ENCODE results near the gene GSTM5. TPM values are rescaled to one million over a fixed set of nuclear protein-coding genes. Genes with fewer than 3 reads are reported as not detected.
A peak's percentile ranks its signal among the peaks of the same experiment; 100 is the strongest.
"Not testable (repeated sequence)": the region's sequence is repeated elsewhere in the genome, so short reads cannot be mapped to it uniquely, and the experiment has no call there.

GSTM5 gene
- total RNA-seq, 4 donors from 2014 or later, result 0.38 to 2.6 (median 1.4) TPM; not detected in 1

DNA sequence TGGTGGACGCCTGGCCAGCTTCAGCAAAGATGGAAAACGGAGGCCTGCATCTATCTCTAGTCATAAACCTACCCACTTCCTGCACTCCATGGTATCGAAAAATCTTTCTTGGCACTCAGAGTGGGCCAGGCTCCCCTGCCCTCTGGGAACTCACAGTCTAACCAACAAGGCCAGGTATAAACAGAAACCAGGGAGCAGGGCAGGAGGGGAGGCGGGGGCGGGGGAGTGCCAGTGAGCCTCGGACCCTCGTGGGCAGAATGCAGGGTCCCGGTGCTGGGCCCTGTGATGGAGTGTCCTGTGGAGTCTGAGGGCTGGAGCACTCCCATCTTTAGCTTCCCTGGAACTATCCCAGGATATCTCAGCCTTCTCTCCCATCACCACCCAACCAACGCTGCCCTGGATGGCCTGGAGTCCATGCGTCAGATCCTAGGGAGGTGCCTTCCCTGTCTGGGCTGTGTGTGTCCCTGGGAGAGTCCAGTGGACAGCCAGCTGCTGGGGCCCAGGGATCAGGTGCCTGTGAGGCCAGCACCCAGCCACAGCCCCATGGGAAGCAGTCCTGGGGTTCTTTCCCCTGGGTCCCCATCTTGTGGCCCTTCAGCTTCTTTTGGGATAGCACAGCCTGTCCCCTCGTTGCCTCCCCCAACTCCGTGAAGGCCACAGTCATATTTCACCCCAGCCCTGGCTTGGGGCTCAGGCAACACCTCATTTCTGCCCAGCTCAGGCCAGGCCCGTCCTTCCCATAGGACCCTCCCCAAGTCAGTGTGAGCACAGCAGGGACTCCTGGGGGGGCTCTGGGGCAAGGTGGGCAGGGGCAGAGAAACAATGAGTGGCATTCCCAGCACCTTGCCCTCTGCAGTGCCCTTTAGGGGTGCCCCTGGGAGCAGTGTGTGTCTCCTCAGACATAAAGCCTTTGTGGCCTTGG, 52.8 kb downstream of the GSTM5 start:
- DNase-seq (ENCODE audit: low spot score in 2 of 2), result peak; percentile 41 to 56
- 100% methylated on average over 9 of the region's 13 CpGs for WGBS
- Histone ChIP-seq H3K27ac (no peak overlapping the region), H3K4me1 (peaks cover 8% of the 10 kb centered on the region), H3K27me3 (no peaks in the 10 kb centered on the region), H3K9me3 (no peaks in the 10 kb centered on the region), H3K36me3 (no peaks in the 10 kb centered on the region), H3K4me3 (no peak overlapping the region)
- TF ChIP-seq POLR2AphosphoS5 (IDR thresholded peaks at IDR 0.05), result no peak

DNA sequence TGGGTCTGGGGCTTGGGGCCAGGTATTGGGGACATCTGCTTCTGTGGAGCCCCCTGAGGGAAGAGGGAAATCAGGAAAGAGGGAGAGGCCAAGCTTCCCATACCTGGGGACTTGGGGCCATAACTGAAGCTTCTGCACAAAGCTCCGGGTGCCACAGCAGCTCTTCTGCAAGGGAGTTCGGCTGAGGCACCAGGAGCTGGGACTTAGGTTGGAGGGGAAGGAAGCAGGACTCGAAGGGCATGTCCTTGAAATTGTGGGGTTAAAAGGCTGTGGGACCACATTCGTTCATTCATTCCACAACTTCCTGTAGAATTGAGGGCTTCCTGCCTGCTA, 53.4 kb downstream of the GSTM5 start:
- Histone ChIP-seq H3K27me3 (no peaks in the 10 kb centered on the region), H3K4me3 (no peak overlapping the region), H3K36me3 (no peaks in the 10 kb centered on the region), H3K27ac (no peak overlapping the region), H3K4me1 (peaks cover 8% of the 10 kb centered on the region), H3K9me3 (no peaks in the 10 kb centered on the region)
- DNase-seq (ENCODE audit: low spot score in 2 of 2), result peak in 1 of 2 donors; percentile 32
- 72% methylated on average over 4 of the region's 4 CpGs for WGBS
- no peak for TF ChIP-seq EP300 (IDR thresholded peaks at IDR 0.05)
- TF ChIP-seq, protein P1, sequence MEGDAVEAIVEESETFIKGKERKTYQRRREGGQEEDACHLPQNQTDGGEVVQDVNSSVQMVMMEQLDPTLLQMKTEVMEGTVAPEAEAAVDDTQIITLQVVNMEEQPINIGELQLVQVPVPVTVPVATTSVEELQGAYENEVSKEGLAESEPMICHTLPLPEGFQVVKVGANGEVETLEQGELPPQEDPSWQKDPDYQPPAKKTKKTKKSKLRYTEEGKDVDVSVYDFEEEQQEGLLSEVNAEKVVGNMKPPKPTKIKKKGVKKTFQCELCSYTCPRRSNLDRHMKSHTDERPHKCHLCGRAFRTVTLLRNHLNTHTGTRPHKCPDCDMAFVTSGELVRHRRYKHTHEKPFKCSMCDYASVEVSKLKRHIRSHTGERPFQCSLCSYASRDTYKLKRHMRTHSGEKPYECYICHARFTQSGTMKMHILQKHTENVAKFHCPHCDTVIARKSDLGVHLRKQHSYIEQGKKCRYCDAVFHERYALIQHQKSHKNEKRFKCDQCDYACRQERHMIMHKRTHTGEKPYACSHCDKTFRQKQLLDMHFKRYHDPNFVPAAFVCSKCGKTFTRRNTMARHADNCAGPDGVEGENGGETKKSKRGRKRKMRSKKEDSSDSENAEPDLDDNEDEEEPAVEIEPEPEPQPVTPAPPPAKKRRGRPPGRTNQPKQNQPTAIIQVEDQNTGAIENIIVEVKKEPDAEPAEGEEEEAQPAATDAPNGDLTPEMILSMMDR (IDR thresholded peaks at IDR 0.05), result no peak
- no peak for TF ChIP-seq POLR2AphosphoS5 (IDR thresholded peaks at IDR 0.05)
- TF ChIP-seq POLR2A (IDR thresholded peaks at IDR 0.05), result no peak

DNA sequence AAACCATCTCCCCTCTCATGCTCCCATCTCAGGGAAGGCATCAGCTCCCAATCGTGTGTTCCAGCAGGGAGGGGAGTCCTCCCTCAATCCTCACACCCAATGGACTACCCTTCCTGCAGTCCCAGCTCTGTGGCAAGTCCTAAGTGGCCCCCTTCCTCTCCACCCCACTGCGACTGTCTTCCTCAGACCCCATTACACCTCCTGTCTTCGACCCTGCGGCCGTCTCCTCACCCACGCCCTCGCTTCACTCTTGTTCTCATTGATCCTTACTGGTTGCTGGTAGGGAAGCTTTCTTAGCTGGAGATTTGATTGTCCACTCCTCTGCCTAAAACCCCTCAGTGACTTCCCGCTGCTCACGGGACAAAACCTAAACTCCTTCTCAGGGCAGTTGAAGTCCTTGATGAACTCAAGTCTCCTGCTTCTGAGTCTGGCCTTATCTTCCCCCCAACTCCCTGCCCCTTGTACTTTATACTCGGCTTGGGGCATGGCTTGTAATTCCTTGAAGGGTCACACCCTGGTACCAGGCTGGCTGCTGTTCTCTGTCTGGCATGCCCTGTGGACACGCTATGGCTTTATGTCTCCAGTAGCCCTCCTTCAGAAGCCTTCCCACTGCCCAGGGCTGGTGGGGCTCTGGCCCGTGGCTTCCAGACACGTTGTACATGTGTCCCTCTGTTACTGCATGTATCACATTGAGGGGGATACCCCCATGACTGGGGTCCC, 54.0 kb downstream of the GSTM5 start:
- Histone ChIP-seq H3K27me3 (no peaks in the 10 kb centered on the region), H3K36me3 (no peaks in the 10 kb centered on the region), H3K4me3 (no peak overlapping the region), H3K27ac (no peak overlapping the region), H3K9me3 (no peaks in the 10 kb centered on the region), H3K4me1 (peaks cover 8% of the 10 kb centered on the region)
- TF ChIP-seq POLR2AphosphoS5 (IDR thresholded peaks at IDR 0.05) (no peak), POLR2A (IDR thresholded peaks at IDR 0.05) (no peak), EP300 (IDR thresholded peaks at IDR 0.05) (no peak)
- TF ChIP-seq, protein P1 (IDR thresholded peaks at IDR 0.05), result no peak
- 85% methylated on average over 13 of the region's 13 CpGs for WGBS
- DNase-seq (ENCODE audit: low spot score in 2 of 2), result peak; percentile 43 to 50

DNA sequence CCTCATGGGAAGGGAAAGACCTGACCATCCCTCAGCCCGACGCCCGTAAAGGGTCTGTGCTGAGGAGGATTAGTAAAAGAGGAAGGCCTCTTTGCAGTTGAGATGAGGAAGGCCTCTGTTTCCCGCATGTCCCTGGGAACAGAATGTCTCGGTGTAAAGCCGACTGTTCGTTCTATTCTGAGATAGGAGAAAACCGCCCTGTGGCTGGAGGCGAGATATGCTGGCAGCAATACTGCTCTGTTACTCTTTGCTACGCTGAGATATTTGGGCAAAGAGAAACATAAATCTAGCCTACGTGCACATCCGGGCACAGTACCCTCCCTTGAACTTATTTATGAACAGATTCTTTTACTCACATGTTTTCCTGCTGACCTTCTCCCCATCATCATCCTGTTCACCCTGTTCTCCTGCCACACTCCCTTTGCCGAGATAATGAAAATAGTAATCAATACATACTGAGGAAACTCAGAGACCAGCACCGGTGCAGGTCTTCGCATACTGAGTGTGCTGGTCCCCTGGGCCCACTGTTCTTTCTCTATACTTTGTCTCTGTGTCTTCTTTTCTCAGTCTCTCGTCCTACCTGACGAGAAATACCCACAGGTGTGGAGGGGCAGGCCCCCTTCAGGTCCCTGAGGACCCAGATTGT, 55.1 kb downstream of the GSTM5 start:
- H3K36me3 ChIP-seq, H3K4me1 ChIP-seq, H3K27ac ChIP-seq, H3K9me3 ChIP-seq, H3K4me3 ChIP-seq, H3K27me3 ChIP-seq: not testable (repeated sequence)
- WGBS, result 67% methylated on average over 17 of the region's 17 CpGs
- peak; percentile 16 to 68 for DNase-seq (ENCODE audit: low spot score in 2 of 2)

Other genes starting within 250 kb of the GSTM5 start
- 1 to 10 TPM in 1 of 4 donors, under 1 TPM in 2, not detected in 1; 0.23 to 2.1 (median 0.34) TPM for gene SYPL2, start 245.7 kb upstream of the GSTM5 start, total RNA-seq
- gene ATXN7L2, start 228.3 kb upstream of the GSTM5 start, total RNA-seq, result 1 to 10 TPM; 5.1 to 8.4 (median 7.2) TPM
- 10 to 100 TPM; 12.3 to 27.4 (median 24.7) TPM for gene CYB561D1, start 218.2 kb upstream of the GSTM5 start, total RNA-seq
- gene AMIGO1, start 202.5 kb upstream of the GSTM5 start, total RNA-seq, result 1 to 10 TPM; 2.1 to 8.5 (median 4.7) TPM
- gene GPR61, start 172.4 kb upstream of the GSTM5 start, total RNA-seq, result 1 to 10 TPM in 1 of 4 donors, under 1 TPM in 1, not detected in 2; 0.19 to 1.4 TPM
- 10 to 100 TPM in 2 of 4 donors, 1 to 10 TPM in 2; 6.7 to 11.1 (median 9.5) TPM for gene GNAI3, start 163.6 kb upstream of the GSTM5 start, total RNA-seq
- not detected for gene GNAT2, start 92.6 kb upstream of the GSTM5 start, total RNA-seq
- gene AMPD2, start 92.4 kb upstream of the GSTM5 start, total RNA-seq, result 10 to 100 TPM; 48.4 to 69.1 (median 58.1) TPM
- gene GSTM4, start 56.2 kb upstream of the GSTM5 start, total RNA-seq, result 10 to 100 TPM; 18.7 to 41.1 (median 32.3) TPM
- gene GSTM2, start 44.2 kb upstream of the GSTM5 start, total RNA-seq, result 100 to 1,000 TPM; 103 to 366 (median 186) TPM
- 10 to 100 TPM in 1 of 4 donors, not detected in 3; 48.2 TPM for gene GSTM1, start 24.4 kb upstream of the GSTM5 start, total RNA-seq
- 100 to 1,000 TPM in 2 of 4 donors, 10 to 100 TPM in 2; 65.9 to 288 (median 114) TPM for gene GSTM3, start 28.8 kb downstream of the GSTM5 start, total RNA-seq
- not detected for gene EPS8L3, start 51.7 kb downstream of the GSTM5 start, total RNA-seq
- gene CSF1, start 198.6 kb downstream of the GSTM5 start, total RNA-seq, result 10 to 100 TPM; 12.6 to 39.1 (median 17.5) TPM

Measured in suprapubic skin (tissue), 4 donors.